Left ventricle myocardium inferior (tissue), 1 donor: ENCODE results near the gene SMAD7. TPM values are rescaled to one million over a fixed set of nuclear protein-coding genes. Genes with fewer than 3 reads are reported as not detected.
A peak's percentile ranks its signal among the peaks of the same experiment; 100 is the strongest.

ENCODE experiments used
- DNase-seq: peaks from one replicate; pipeline ENCODE4 v3.0.0-alpha.2; 2020
- H3K27ac ChIP-seq: fragments of 200-600 bp; replicated peaks from 2 replicates; pipeline ENCODE4 v1.8.0; 2021
- H3K27me3 ChIP-seq: fragments of 200-600 bp; 2 replicates; pipeline ENCODE4 v1.8.0; 2021; ENCODE audit warnings: low read depth
- H3K36me3 ChIP-seq: fragments of 200-600 bp; 2 replicates; pipeline ENCODE4 v1.8.0; 2021
- H3K4me1 ChIP-seq: fragments of 200-600 bp; 2 replicates; pipeline ENCODE4 v1.8.0; 2021
- H3K4me3 ChIP-seq: fragments of 200-600 bp; 2 replicates; pipeline ENCODE4 v1.8.0; 2021; ENCODE audit warnings: mild to moderate bottlenecking, moderate library complexity
- H3K9me3 ChIP-seq: fragments of 200-600 bp; replicated peaks from 2 replicates; pipeline ENCODE4 v1.8.0; 2021
- CTCF ChIP-seq: fragments of 200-600 bp; IDR thresholded peaks from 2 replicates; pipeline ENCODE4 v1.8.0; 2021; ENCODE audit warnings: antibody characterized with exemption, mild to moderate bottlenecking, borderline replicate concordance
- intact Hi-C: fragments of 100-400 bp; cut with micrococcal nuclease; formaldehyde crosslinking; loops from one replicate; pipeline ENCODE4 v1.11.0; 2022
- total RNA-seq: library from RNA; stranded (reverse); fragmentation: NEBNext Ultra II Directional; extraction: Animal tissue kit (Norgen Biotek cat#: 25700); gene quantifications from one replicate; pipeline ENCODE4 v1.2.1, GENCODE V29; 2021
- donor health status: DM: no; HTN: yes; CAD: no; lungs with severe emphysema.

The SMAD7 gene
- total RNA-seq, 1 donor from 2014 or later = 19.3 TPM

DNA sequence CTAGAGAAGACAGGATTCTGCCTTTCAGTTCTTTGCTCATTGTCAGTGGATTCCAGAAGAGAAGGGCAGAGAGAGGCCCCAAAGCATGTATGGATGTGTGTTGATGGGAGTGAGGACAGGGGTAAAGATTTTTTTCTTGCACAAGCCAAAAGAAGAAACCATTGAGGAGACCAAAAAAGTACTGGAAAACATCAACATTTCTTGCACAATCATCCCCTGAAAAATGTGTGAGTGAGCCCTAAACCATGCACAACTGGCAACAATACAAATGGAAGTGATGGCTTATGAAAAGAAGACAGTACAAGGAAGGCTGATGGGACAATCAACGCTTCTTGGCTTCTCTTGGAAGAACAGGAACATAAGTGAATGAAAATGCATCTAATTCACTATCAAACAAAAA lies 5.6 kb upstream of the SMAD7 start:
- Histone ChIP-seq H3K4me1 (peaks cover 54% of the 10 kb centered on the region), H3K27me3 (no peaks in the 10 kb centered on the region), H3K4me3 (no peak overlapping the region), H3K27ac (peak overlapping the region; percentile 85), H3K36me3 (no peaks in the 10 kb centered on the region), H3K9me3 (no peaks in the 10 kb centered on the region)
- no peak for TF ChIP-seq CTCF
- intact Hi-C loops = no loop called here
- no peak for DNase-seq

DNA sequence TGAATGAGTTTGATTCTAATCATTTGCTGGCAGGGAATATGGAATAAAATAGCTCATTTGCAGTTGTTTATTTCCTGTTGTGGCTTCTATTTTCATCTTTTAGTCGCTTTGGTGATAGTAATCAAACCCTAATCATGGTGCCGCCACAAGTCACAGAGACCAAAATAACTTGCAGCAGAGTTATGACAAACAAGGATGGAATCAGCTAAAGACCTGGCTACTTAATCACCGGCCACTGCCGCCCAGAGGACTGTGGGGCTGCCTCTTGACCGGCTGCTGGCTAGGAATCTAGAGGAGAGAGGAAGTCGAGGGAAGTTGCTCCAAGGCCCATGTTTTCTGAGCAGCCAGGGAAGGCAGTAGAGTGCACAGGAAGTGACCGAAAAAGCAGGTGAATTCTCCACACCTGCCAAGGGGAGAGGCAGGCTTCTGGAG lies 5.1 kb upstream of the SMAD7 start:
- Histone ChIP-seq H3K27ac (peak overlapping the region; percentile 85), H3K27me3 (no peaks in the 10 kb centered on the region), H3K36me3 (no peaks in the 10 kb centered on the region), H3K9me3 (no peaks in the 10 kb centered on the region), H3K4me1 (peaks cover 59% of the 10 kb centered on the region), H3K4me3 (no peak overlapping the region)
- intact Hi-C loops = no loop called here
- peak; percentile 20 for TF ChIP-seq CTCF
- no peak for DNase-seq

- TF ChIP-seq CTCF = no peak
- peaks cover 56% of the 10 kb centered on the region for H3K4me1 ChIP-seq
- intact Hi-C loops = no loop called here
These were observed 4.4 kb upstream of the SMAD7 start for GRCh38 chr18:48954886-48955819.

DNA sequence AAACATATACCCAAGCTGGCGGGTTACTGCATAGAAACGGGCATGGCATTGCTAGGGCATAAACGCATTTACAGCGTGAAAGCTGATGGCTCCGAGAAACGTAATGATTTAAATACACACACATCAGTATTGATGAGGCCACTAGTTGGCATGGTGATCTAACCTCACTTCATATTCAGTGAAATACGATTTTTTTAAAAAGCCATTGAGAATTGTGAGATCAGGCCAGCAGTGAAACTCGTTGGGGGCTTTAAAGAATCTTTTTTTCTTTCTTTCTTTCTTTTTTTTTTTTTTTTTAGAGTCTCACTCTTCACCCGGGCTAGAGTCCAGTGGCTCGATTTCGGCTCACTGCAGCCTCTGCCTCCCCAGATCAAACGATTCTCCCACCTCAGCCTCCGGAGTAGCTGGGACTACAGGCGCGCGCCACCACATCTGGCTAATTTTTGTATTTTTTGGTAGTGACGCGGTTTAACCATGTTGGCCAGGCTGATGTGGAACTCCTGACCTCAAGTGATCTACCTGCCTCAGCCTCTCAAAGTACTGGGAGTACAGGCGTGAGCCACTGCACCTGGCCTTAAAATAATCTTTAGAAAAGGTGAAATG lies 2.4 kb upstream of the SMAD7 start:
- peak overlapping the region; percentile 94 for H3K4me3 ChIP-seq
- no peaks in the 10 kb centered on the region for H3K27me3 ChIP-seq
- intact Hi-C loops = no loop called here
- H3K27ac ChIP-seq = peak overlapping the region; percentile 100
- no peak for DNase-seq
- no peaks in the 10 kb centered on the region for H3K9me3 ChIP-seq
- no peaks in the 10 kb centered on the region for H3K36me3 ChIP-seq
- H3K4me1 ChIP-seq = peaks cover 76% of the 10 kb centered on the region
- no peak for TF ChIP-seq CTCF

More at GRCh38 chr18:48954886-48955819, 4.4 kb upstream of the SMAD7 start:
- DNase-seq = no peak
- Histone ChIP-seq H3K27me3 (no peaks in the 10 kb centered on the region), H3K4me3 (no peak overlapping the region), H3K27ac (peak overlapping the region; percentile 85), H3K36me3 (no peaks in the 10 kb centered on the region), H3K9me3 (no peaks in the 10 kb centered on the region)

DNA sequence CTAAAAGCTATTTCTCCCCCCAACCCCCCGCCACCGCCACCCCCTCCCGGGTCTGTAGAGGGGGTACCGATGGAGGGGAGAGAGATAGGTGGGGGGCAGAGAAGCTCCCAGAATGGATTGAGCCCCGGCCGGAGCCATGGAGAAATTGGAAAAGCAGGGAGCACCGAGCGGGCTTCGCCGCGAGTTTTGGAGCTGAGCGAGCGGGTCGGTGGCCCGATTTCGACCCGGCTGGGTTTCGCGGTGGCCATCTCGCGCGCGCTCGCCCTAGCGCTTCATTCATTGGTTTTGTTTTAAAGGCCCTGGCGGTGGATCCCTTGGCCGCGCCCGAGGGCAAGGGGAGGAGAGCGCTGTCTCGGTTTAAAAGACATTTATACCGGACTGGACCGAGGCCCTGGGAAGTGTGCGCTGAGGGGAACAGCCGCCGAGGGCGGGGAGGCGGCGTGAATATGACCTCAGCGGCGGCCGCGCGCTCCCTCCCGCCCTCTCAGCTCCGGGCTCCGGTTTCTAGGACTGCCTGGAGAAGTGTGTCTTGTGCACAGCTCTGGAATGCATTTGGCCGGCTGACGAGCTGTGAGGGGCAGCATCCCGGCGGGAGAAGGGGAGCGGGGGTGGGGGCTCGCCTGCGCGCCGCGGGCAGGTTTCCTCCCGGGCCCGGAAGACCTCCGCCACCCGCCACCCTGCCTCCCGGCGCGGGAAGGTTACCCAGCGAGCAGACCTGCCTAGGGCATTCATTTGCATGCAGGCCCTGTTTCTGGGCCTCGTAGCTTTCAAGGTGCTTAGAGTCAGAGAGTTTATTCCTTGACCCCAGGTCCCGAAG lies 1.7 kb upstream of the SMAD7 start:
- intact Hi-C loops = no loop called here
- Histone ChIP-seq H3K4me1 (peaks cover 83% of the 10 kb centered on the region), H3K9me3 (no peaks in the 10 kb centered on the region), H3K27me3 (no peaks in the 10 kb centered on the region), H3K36me3 (no peaks in the 10 kb centered on the region), H3K27ac (peak overlapping the region; percentile 100), H3K4me3 (peak overlapping the region; percentile 94)
- DNase-seq = peak; percentile 85
- no peak for TF ChIP-seq CTCF
